ENCODE data around the gene ARHGEF28.

Gene ARHGEF28

DNA sequence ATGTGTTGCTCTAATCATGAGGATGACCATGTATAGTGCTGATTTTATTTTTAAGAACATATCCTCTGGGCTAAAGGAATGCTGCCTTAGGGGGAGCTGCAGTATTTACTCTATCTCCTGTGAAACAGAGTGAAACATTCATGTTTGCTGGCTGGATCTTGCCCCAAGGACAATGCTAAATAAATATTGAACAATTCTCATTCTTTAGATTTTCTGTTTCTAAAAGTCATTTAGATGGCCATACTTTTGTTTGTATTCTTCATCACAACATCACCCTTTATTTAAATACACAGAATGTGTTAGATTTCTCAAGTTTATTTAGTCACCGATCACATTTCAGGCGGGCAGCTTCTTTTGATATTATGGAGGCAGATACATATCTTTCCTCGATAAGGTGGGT lies 103.3 kb downstream of the ARHGEF28 start:
- Histone ChIP-seq H3K9ac (ENCODE audit: low read length) (no peak overlapping the region), H2BK5ac (ENCODE audit: low read depth, low read length, poor library complexity, severe bottlenecking) (no peak overlapping the region), H2AK5ac (ENCODE audit: low read length, severe bottlenecking) (no peak overlapping the region), H2BK15ac (ENCODE audit: low read depth, poor library complexity, severe bottlenecking) (no peak overlapping the region), H4K91ac (ENCODE audit: low read length) (no peak overlapping the region), H3K9me3 (ENCODE audit: control insufficient read depth, low read length) (no peaks in the 10 kb centered on the region), H3K4me1 (ENCODE audit: control insufficient read depth, insufficient read depth, low read depth, low read length) (peaks cover 1% of the 10 kb centered on the region), H3K14ac (ENCODE audit: low read length in 2 of 2) (no peak overlapping the region), H2AFZ (ENCODE audit: low read depth, low read length) (no peak overlapping the region), H3K36me3 (ENCODE audit: control insufficient read depth in 1 of 2, insufficient read depth in 2 of 2, low read depth in 1 of 2, low read length in 2 of 2) (no peaks in the 10 kb centered on the region), H3K4me3 (ENCODE audit: insufficient read depth in 1 of 2, low read depth in 1 of 2, low read length in 2 of 2) (no peak overlapping the region), H3K4me2 (ENCODE audit: low read length, poor library complexity, severe bottlenecking) (no peak overlapping the region), H3K79me1 (replicated peaks; ENCODE audit: low read length, poor library complexity, severe bottlenecking) (peaks cover 13% of the 10 kb centered on the region), H3K18ac (ENCODE audit: low read depth in 1 of 2, low read length in 2 of 2) (no peak overlapping the region), H3K27me3 (ENCODE audit: control insufficient read depth in 1 of 2, insufficient read depth in 1 of 2, low read length in 2 of 2) (no peaks in the 10 kb centered on the region), H3K27ac (ENCODE audit: low read length, poor library complexity, severe bottlenecking) (no peak overlapping the region), H3K4ac (ENCODE audit: low read depth in 1 of 2, low read length in 2 of 2) (no peak overlapping the region), H2BK12ac (ENCODE audit: low read length in 2 of 2) (no peak overlapping the region), H4K8ac (ENCODE audit: low read length) (no peak overlapping the region), H2BK120ac (ENCODE audit: low read depth, low read length) (no peak overlapping the region), H3K23ac (ENCODE audit: low read length in 2 of 2) (no peak overlapping the region)
- 100% methylated on average over 3 of the region's 3 CpGs for WGBS
- no peak for DNase-seq

DNA sequence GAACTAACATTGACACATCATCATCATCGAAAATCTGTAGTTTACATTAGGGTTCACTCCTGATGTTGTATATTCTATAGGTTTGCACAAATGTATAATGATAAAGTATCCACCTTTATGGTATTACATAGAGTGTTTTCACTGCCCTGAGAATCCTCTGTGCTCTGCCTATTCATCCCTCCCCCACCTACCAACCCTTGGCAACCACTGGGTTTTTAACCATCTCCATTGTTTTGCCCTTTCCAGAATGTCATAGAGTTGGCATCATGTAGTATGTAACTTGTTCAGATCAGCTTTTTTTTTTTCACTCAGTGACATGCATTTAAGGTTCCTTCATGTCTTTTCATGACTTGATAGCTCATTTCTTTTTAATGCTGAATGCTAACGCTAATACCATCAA lies 106.0 kb downstream of the ARHGEF28 start:
- H3K27me3 ChIP-seq (ENCODE audit: control insufficient read depth in 1 of 2, insufficient read depth in 1 of 2, low read length in 2 of 2) = no peaks in the 10 kb centered on the region
- H3K36me3 ChIP-seq (ENCODE audit: control insufficient read depth in 1 of 2, insufficient read depth in 2 of 2, low read depth in 1 of 2, low read length in 2 of 2) = no peaks in the 10 kb centered on the region
- H2BK5ac ChIP-seq (ENCODE audit: low read depth, low read length, poor library complexity, severe bottlenecking) = no peak overlapping the region
- no peak overlapping the region for H3K4me3 ChIP-seq (ENCODE audit: insufficient read depth in 1 of 2, low read depth in 1 of 2, low read length in 2 of 2)
- no peak overlapping the region for H3K27ac ChIP-seq (ENCODE audit: low read length, poor library complexity, severe bottlenecking)
- WGBS = 100% methylated on average over 1 of the region's 2 CpGs
- H2AK5ac ChIP-seq (ENCODE audit: low read length, severe bottlenecking) = no peak overlapping the region
- no peak overlapping the region for H2BK15ac ChIP-seq (ENCODE audit: low read depth, poor library complexity, severe bottlenecking)
- H4K91ac ChIP-seq (ENCODE audit: low read length) = no peak overlapping the region
- H3K14ac ChIP-seq (ENCODE audit: low read length in 2 of 2) = no peak overlapping the region
- no peaks in the 10 kb centered on the region for H3K9me3 ChIP-seq (ENCODE audit: control insufficient read depth, low read length)
- no peak overlapping the region for H3K9ac ChIP-seq (ENCODE audit: low read length)
- H2AFZ ChIP-seq (ENCODE audit: low read depth, low read length) = no peak overlapping the region
- H3K23ac ChIP-seq (ENCODE audit: low read length in 2 of 2) = no peak overlapping the region
- no peak overlapping the region for H3K4ac ChIP-seq (ENCODE audit: low read depth in 1 of 2, low read length in 2 of 2)
- H4K8ac ChIP-seq (ENCODE audit: low read length) = no peak overlapping the region
- no peak for DNase-seq
- H2BK12ac ChIP-seq (ENCODE audit: low read length in 2 of 2) = no peak overlapping the region
- H3K4me1 ChIP-seq (ENCODE audit: control insufficient read depth, insufficient read depth, low read depth, low read length) = peaks cover 1% of the 10 kb centered on the region
- H3K4me2 ChIP-seq (ENCODE audit: low read length, poor library complexity, severe bottlenecking) = no peak overlapping the region
- H3K79me1 ChIP-seq (replicated peaks; ENCODE audit: low read length, poor library complexity, severe bottlenecking) = peaks cover 20% of the 10 kb centered on the region
- no peak overlapping the region for H2BK120ac ChIP-seq (ENCODE audit: low read depth, low read length)
- H3K18ac ChIP-seq (ENCODE audit: low read depth in 1 of 2, low read length in 2 of 2) = no peak overlapping the region

DNA sequence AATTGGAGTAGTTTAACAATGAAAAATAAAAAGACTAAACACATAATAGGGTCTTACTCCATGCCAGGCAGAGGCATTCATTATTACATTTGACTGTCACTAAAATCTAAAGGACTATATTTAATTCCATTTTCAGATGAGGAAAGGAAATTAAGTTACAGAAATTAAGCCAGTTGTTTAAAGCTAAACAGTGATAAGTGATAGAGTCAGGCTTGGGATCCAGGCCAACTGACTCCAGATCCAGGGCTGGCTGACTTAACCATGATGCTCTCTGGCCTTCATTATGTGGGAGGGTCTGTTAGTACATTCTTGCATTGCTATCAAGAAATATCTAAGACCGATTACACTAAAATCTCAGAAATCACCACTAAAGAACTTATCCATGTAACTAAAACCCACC lies 107.2 kb downstream of the ARHGEF28 start:
- Histone ChIP-seq H3K23ac (ENCODE audit: low read length in 2 of 2) (no peak overlapping the region), H2AFZ (ENCODE audit: low read depth, low read length) (no peak overlapping the region), H3K18ac (ENCODE audit: low read depth in 1 of 2, low read length in 2 of 2) (no peak overlapping the region), H3K9ac (ENCODE audit: low read length) (no peak overlapping the region), H2BK120ac (ENCODE audit: low read depth, low read length) (no peak overlapping the region), H3K14ac (ENCODE audit: low read length in 2 of 2) (no peak overlapping the region), H2BK5ac (ENCODE audit: low read depth, low read length, poor library complexity, severe bottlenecking) (no peak overlapping the region), H2BK12ac (ENCODE audit: low read length in 2 of 2) (no peak overlapping the region), H3K27me3 (ENCODE audit: control insufficient read depth in 1 of 2, insufficient read depth in 1 of 2, low read length in 2 of 2) (no peaks in the 10 kb centered on the region), H3K4ac (ENCODE audit: low read depth in 1 of 2, low read length in 2 of 2) (no peak overlapping the region), H3K36me3 (ENCODE audit: control insufficient read depth in 1 of 2, insufficient read depth in 2 of 2, low read depth in 1 of 2, low read length in 2 of 2) (peaks cover 0 to 3% of the 10 kb centered on the region in 2 experiments), H4K91ac (ENCODE audit: low read length) (no peak overlapping the region), H4K8ac (ENCODE audit: low read length) (no peak overlapping the region), H3K9me3 (ENCODE audit: control insufficient read depth, low read length) (no peaks in the 10 kb centered on the region), H3K4me2 (ENCODE audit: low read length, poor library complexity, severe bottlenecking) (no peak overlapping the region), H3K27ac (ENCODE audit: low read length, poor library complexity, severe bottlenecking) (no peak overlapping the region), H3K4me1 (ENCODE audit: control insufficient read depth, insufficient read depth, low read depth, low read length) (peaks cover 1% of the 10 kb centered on the region), H2BK15ac (ENCODE audit: low read depth, poor library complexity, severe bottlenecking) (no peak overlapping the region), H3K4me3 (ENCODE audit: insufficient read depth in 1 of 2, low read depth in 1 of 2, low read length in 2 of 2) (no peak overlapping the region), H3K79me1 (replicated peaks; ENCODE audit: low read length, poor library complexity, severe bottlenecking) (peaks cover 25% of the 10 kb centered on the region), H2AK5ac (ENCODE audit: low read length, severe bottlenecking) (no peak overlapping the region)
- DNase-seq = no peak
- no CpG with 5 or more reads among the region's 1 CpG for WGBS

DNA sequence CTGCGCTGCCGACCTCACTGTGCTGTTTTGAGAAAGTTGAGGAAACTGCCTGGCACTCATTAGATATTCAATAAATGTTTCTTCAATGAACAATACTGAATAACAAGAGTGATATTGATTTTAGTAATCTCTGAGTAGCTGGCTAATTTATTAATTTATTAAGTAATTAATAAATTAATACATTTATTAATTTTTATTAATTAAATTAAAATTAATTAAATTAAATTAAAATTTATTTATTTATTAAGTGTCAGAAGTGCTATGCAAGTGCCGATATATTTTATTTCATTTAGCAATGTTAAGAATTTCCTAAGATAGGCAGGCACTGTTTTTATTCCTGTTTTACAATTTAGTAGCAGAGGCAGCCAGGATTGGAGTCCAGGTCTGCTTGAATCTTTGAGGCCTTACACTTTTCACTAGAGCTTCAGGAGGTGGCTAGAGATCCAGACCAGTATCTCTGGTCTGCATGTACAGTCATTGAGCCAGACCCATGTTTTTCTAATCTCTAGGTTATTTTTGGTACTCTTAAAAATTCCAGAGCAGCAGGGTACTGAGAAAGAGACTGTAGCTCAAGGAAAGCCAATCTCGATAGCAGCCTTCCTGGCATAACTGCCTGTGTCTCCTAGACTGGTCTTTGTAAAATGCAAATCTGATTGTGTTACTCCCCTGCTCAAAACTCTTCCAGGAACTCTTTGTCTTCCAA lies 109.2 kb downstream of the ARHGEF28 start:
- H3K79me1 ChIP-seq (replicated peaks; ENCODE audit: low read length, poor library complexity, severe bottlenecking) = peaks cover 25% of the 10 kb centered on the region
- no peaks in the 10 kb centered on the region for H3K9me3 ChIP-seq (ENCODE audit: control insufficient read depth, low read length)
- no peak for DNase-seq
- H2AFZ ChIP-seq (ENCODE audit: low read depth, low read length) = no peak overlapping the region
- H2BK15ac ChIP-seq (ENCODE audit: low read depth, poor library complexity, severe bottlenecking) = no peak overlapping the region
- no peak overlapping the region for H2BK12ac ChIP-seq (ENCODE audit: low read length in 2 of 2)
- no peak overlapping the region for H3K18ac ChIP-seq (ENCODE audit: low read depth in 1 of 2, low read length in 2 of 2)
- peak overlapping the region; percentile 15 for H2AK5ac ChIP-seq (ENCODE audit: low read length, severe bottlenecking)
- H3K4me1 ChIP-seq (ENCODE audit: control insufficient read depth, insufficient read depth, low read depth, low read length) = peaks cover 1% of the 10 kb centered on the region
- H2BK120ac ChIP-seq (ENCODE audit: low read depth, low read length) = no peak overlapping the region
- no peak overlapping the region for H3K9ac ChIP-seq (ENCODE audit: low read length)
- no peak overlapping the region for H3K4ac ChIP-seq (ENCODE audit: low read depth in 1 of 2, low read length in 2 of 2)
- no peak overlapping the region for H2BK5ac ChIP-seq (ENCODE audit: low read depth, low read length, poor library complexity, severe bottlenecking)
- WGBS = 100% methylated on average over 2 of the region's 4 CpGs
- no peaks in the 10 kb centered on the region for H3K27me3 ChIP-seq (ENCODE audit: control insufficient read depth in 1 of 2, insufficient read depth in 1 of 2, low read length in 2 of 2)
- H3K4me3 ChIP-seq (ENCODE audit: insufficient read depth in 1 of 2, low read depth in 1 of 2, low read length in 2 of 2) = no peak overlapping the region
- no peak overlapping the region for H3K4me2 ChIP-seq (ENCODE audit: low read length, poor library complexity, severe bottlenecking)
- no peak overlapping the region for H3K23ac ChIP-seq (ENCODE audit: low read length in 2 of 2)
- no peak overlapping the region for H3K14ac ChIP-seq (ENCODE audit: low read length in 2 of 2)
- H3K27ac ChIP-seq (ENCODE audit: low read length, poor library complexity, severe bottlenecking) = peak overlapping the region; percentile 48
- no peak overlapping the region for H4K8ac ChIP-seq (ENCODE audit: low read length)
- peaks cover 0 to 3% of the 10 kb centered on the region in 2 experiments for H3K36me3 ChIP-seq (ENCODE audit: control insufficient read depth in 1 of 2, insufficient read depth in 2 of 2, low read depth in 1 of 2, low read length in 2 of 2)
- H4K91ac ChIP-seq (ENCODE audit: low read length) = no peak overlapping the region

Measured in mesenchymal stem cell (in vitro differentiated cells and primary cell).